Natural killer cell (primary cell): ENCODE results near the gene BCR. TPM values are rescaled to one million over a fixed set of nuclear protein-coding genes. Genes with fewer than 3 reads are reported as not detected.
A peak's percentile ranks its signal among the peaks of the same experiment; 100 is the strongest.

Experiments used
- ATAC-seq, 3 donors: fragments of 150-1000 bp in 2 of 3; fragments of 200-7000 bp in 1 of 3; cut with Tn5 transposase; 1 replicate in 1 of 3; 2 replicates in 2 of 3; pipeline ENCODE4 v1.10.0; 2021; ENCODE audit warnings: mild to moderate bottlenecking in 2 of 3, moderate library complexity in 2 of 3
- DNase-seq, 2 donors: peaks; one replicate each; pipeline versions ENCODE4 v3.0.0 to v3.0.0-alpha.2; 2013 to 2021; ENCODE audit warnings: mixed read lengths in 1 of 2
- H3K27ac ChIP-seq: one replicate; pipeline ENCODE4 v1.5.1; 2013; ENCODE audit warnings: mild to moderate bottlenecking, low read length
- H3K27me3 ChIP-seq: one replicate; pipeline ENCODE4 v1.6.1; 2013; ENCODE audit warnings: low read length; ENCODE audit not compliant: control insufficient read depth, insufficient read depth
- H3K36me3 ChIP-seq: one replicate; pipeline ENCODE4 v1.6.1; 2013; ENCODE audit warnings: low read length; ENCODE audit not compliant: control insufficient read depth, insufficient read depth
- H3K4me1 ChIP-seq: one replicate; pipeline ENCODE4 v1.6.1; 2013; ENCODE audit warnings: low read length; ENCODE audit not compliant: control insufficient read depth, insufficient read depth
- H3K4me3 ChIP-seq: one replicate; pipeline ENCODE4 v1.5.1; 2013; ENCODE audit warnings: low read length
- H3K9me3 ChIP-seq: one replicate; pipeline ENCODE4 v1.6.1; 2013; ENCODE audit warnings: low read length; ENCODE audit not compliant: control insufficient read depth, insufficient read depth
- H3K27ac Mint-ChIP-seq, 2 donors: one replicate each; pipeline ENCODE4 v1.8.0; 2022; ENCODE audit warnings: mild to moderate bottlenecking in 2 of 2, mixed read lengths in 2 of 2, moderate library complexity in 1 of 2
- H3K27me3 Mint-ChIP-seq, 2 donors: one replicate each; pipeline ENCODE4 v1.8.0; 2022; ENCODE audit warnings: low read depth in 2 of 2, mixed read lengths in 2 of 2
- H3K36me3 Mint-ChIP-seq: one replicate; pipeline ENCODE4 v1.8.0; 2022; ENCODE audit warnings: mixed read lengths
- H3K4me1 Mint-ChIP-seq, 2 donors: one replicate each; pipeline ENCODE4 v1.8.0; 2022; ENCODE audit warnings: mixed read lengths in 2 of 2
- H3K4me3 Mint-ChIP-seq: one replicate; pipeline ENCODE4 v1.8.0; 2022; ENCODE audit warnings: mild to moderate bottlenecking, moderate library complexity, mixed read lengths
- H3K9me3 Mint-ChIP-seq, 2 donors: one replicate each; pipeline ENCODE4 v1.8.0; 2022; ENCODE audit warnings: mixed read lengths in 2 of 2
- WGBS: methylation state at CpG from one replicate; pipeline ENCODE4 v1.1.7; 2013; ENCODE audit warnings: missing lambda C conversion rate; ENCODE audit not compliant: insufficient coverage; 5-methylcytosine and 5-hydroxymethylcytosine counted together
- intact Hi-C: fragments of 100-400 bp; cut with micrococcal nuclease; formaldehyde crosslinking; loops from one replicate; pipeline ENCODE4 v1.14.2; 2022
- total RNA-seq, 4 donors: library from RNA; stranded (reverse); fragments of 120-200 nt in 1 of 4; gene quantifications; one replicate each; pipeline versions ENCODE4 v1.2.3 to v1.2.4, GENCODE V29; 2013 to 2022
- TF ChIP-seq, protein P1 (sequence below): fragments of 200-600 bp; IDR thresholded peaks from one replicate; pipeline ENCODE4 v1.8.0; 2022; ENCODE audit warnings: antibody characterized with exemption

Gene BCR
- total RNA-seq, 3 donors from 2014 or later (not counting 1 experiment from before 2014, with no cell fraction given), result 166 to 186 (median 167) TPM

DNA sequence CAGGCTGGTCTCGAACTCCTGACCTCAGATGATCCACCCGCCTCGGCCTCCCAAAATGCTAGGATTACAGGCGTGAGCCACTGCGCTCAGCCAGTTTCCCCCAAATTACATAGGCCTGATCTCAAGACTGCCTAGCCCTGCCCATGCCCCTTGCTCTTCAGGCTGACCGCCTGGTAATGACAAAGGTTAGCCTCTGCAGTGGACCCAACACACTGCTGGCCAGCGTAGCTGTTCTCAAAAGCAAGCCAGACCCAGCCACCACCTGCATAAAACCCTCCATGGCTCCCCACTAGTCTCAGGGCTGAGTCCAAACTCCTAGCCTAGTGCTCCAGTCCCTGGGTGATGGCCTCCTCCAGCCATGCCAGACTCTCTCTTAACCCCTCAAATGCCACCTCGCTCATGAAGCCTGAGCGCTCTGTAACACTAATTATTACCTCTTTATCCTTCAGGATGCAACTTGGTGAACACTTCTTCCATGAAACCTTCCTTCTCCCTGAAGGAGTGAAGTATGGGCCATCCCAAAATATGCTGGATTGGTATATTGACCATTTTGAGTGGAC is 37.7 kb upstream of the BCR start:
- Histone ChIP-seq H3K4me1 (peaks cover 82% of the 10 kb centered on the region), H3K9me3 (no peaks in the 10 kb centered on the region), H3K27me3 (no peaks in the 10 kb centered on the region), H3K4me3 (no peak overlapping the region), H3K27ac (peak overlapping the region; percentile 91), H3K36me3 (no peaks in the 10 kb centered on the region)
- Mint-ChIP-seq H3K27ac (peak overlapping the region; percentile 94 to 96), H3K9me3 (no peaks in the 10 kb centered on the region), H3K27me3 (no peaks in the 10 kb centered on the region), H3K4me1 (peaks cover 52 to 76% of the 10 kb centered on the region in 2 donors), H3K4me3 (peak overlapping the region; percentile 85), H3K36me3 (no peaks in the 10 kb centered on the region)
- intact Hi-C loops, result no loop called here
- 95% methylated on average over 9 of the region's 9 CpGs for WGBS
- DNase-seq (no peak), ATAC-seq (no peak)
- TF ChIP-seq, protein P1, sequence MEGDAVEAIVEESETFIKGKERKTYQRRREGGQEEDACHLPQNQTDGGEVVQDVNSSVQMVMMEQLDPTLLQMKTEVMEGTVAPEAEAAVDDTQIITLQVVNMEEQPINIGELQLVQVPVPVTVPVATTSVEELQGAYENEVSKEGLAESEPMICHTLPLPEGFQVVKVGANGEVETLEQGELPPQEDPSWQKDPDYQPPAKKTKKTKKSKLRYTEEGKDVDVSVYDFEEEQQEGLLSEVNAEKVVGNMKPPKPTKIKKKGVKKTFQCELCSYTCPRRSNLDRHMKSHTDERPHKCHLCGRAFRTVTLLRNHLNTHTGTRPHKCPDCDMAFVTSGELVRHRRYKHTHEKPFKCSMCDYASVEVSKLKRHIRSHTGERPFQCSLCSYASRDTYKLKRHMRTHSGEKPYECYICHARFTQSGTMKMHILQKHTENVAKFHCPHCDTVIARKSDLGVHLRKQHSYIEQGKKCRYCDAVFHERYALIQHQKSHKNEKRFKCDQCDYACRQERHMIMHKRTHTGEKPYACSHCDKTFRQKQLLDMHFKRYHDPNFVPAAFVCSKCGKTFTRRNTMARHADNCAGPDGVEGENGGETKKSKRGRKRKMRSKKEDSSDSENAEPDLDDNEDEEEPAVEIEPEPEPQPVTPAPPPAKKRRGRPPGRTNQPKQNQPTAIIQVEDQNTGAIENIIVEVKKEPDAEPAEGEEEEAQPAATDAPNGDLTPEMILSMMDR, result no peak

DNA sequence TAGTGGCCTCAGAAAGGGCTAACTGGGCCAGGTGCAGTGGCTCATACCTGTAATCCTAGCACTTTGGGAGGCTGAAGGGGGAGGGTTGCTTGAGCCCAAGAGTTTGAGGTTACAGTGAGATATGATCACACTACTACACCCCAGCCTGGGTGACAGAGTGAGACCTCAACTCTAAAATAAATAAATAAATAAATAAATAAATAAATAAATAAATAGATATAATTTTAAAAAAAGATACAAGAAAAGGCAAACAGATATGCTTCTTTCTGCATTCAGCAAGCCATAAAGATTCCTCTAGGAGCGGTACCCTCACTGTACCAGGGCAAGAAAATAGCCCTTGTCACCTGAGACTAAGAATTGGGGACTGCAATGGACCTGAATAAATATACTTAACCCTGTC is 37.2 kb upstream of the BCR start:
- H3K9me3 Mint-ChIP-seq, result no peaks in the 10 kb centered on the region
- H3K27me3 Mint-ChIP-seq, result no peaks in the 10 kb centered on the region
- Histone ChIP-seq H3K27ac (no peak overlapping the region), H3K4me1 (peaks cover 78% of the 10 kb centered on the region), H3K9me3 (no peaks in the 10 kb centered on the region), H3K36me3 (no peaks in the 10 kb centered on the region), H3K4me3 (no peak overlapping the region), H3K27me3 (no peaks in the 10 kb centered on the region)
- DNase-seq (no peak), ATAC-seq (no peak)
- H3K27ac Mint-ChIP-seq, result peak overlapping the region; percentile 94 to 96
- peak overlapping the region; percentile 85 for H3K4me3 Mint-ChIP-seq
- peaks cover 48 to 76% of the 10 kb centered on the region in 2 donors for H3K4me1 Mint-ChIP-seq
- H3K36me3 Mint-ChIP-seq, result no peaks in the 10 kb centered on the region
- intact Hi-C loops, result no loop called here
- WGBS, result 100% methylated on average over 1 of the region's 1 CpG
- TF ChIP-seq, protein P1, result no peak

GRCh38 chr22:23144432-23144831 is 35.9 kb upstream of the BCR start:
- Mint-ChIP-seq H3K4me1 (peaks cover 37 to 64% of the 10 kb centered on the region in 2 donors), H3K27me3 (no peaks in the 10 kb centered on the region), H3K4me3 (peak overlapping the region; percentile 87), H3K36me3 (no peaks in the 10 kb centered on the region), H3K27ac (peak overlapping the region; percentile 94 to 96), H3K9me3 (no peaks in the 10 kb centered on the region)
- ATAC-seq (no peak), DNase-seq (no peak)
- 100% methylated on average over 2 of the region's 4 CpGs for WGBS
- H3K27me3 ChIP-seq, result no peaks in the 10 kb centered on the region
- peak overlapping the region; percentile 33 for H3K4me3 ChIP-seq
- H3K36me3 ChIP-seq, result no peaks in the 10 kb centered on the region
- TF ChIP-seq, protein P1, result no peak
- intact Hi-C loops, result loop anchor here (2.0 kb wide), 1 partner anchor 72 kb away; no protein-coding TSS in a partner anchor
- H3K4me1 ChIP-seq, result peaks cover 65% of the 10 kb centered on the region
- no peaks in the 10 kb centered on the region for H3K9me3 ChIP-seq
- H3K27ac ChIP-seq, result peak overlapping the region; percentile 76
